HG03439 (cell line): ENCODE data around the gene ZNF519.

ENCODE experiments used
- ATAC-seq: cut with Tn5 transposase; IDR thresholded peaks from one replicate; pipeline ENCODE4 v1.9.1; 2021; ENCODE audit warnings: mild to moderate bottlenecking, moderate library complexity; ENCODE audit not compliant: unreplicated experiment

Gene ZNF519

GRCh38 chr18:14100503-14101286 is 31.5 kb downstream of the ZNF519 start:
- ATAC-seq: no peak

DNA sequence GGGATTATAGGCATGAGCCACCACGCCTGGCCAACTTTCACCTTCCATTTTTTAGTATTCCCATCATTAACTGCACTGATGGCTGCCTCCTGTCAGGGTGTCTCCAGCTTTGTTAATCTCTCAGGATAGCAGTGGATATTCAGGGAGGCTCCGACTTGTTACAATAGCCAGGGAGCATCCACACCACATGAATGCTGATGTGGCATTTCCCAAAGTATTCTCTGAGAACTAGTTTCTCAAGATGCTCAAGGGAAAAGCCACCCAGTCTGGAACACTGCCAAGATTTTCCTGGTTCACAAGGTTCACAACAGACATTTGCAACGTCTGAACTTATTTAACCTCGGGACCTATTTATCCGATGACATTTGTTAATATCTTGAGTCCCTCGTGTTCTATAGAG is 33.8 kb downstream of the ZNF519 start:
- no peak for ATAC-seq

DNA sequence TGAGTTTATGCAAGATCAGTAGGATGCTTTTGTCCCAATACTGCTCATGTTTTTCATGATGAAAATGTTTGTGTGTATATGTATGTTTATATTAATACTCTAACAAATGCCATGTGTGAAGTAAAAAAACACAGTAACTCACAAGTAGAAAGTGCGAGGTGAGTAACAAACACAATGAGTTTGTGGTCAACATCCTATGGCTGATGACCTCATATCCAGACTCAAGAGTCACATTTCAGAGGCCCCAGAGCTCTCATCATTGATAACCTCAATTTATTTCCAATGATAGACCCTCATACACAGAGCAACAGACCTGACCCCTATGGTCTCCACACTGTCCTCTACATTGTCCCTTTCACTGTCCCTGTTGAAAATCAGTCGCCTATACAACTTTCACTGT is 34.5 kb downstream of the ZNF519 start:
- ATAC-seq: no peak

GRCh38 chr18:14093307-14093915 is 38.8 kb downstream of the ZNF519 start:
- ATAC-seq: no peak

DNA sequence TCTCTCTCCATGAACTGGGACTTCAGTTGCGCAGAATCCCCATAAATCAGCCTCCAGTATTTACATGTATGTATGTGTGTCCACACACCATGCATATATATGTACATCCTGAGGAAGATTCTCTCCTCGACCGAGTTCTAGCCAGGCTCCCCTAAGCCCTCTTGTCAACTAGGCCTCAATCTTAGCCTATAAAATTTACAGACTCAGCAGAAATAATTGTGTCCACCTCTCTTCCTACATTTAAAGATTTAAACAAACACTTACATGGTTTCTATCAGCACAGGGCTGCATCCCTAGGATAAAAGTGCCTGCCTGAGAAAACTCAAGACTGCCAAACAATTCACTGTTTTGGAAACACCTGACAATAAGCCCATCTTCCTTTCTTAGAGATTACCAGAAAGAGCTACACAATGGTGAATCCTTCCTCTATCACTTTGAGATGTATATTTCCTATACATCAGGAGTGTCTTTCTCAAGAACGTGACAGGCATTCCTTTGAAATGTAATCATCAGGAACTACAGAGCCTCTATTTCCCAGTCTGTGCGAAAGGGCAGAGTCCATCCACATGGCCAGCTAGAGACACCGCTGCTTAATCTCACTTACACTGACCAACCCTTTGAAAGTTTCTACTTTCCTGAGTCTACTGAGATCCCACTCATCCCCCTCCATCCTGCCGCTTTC is 39.5 kb downstream of the ZNF519 start:
- no peak for ATAC-seq

DNA sequence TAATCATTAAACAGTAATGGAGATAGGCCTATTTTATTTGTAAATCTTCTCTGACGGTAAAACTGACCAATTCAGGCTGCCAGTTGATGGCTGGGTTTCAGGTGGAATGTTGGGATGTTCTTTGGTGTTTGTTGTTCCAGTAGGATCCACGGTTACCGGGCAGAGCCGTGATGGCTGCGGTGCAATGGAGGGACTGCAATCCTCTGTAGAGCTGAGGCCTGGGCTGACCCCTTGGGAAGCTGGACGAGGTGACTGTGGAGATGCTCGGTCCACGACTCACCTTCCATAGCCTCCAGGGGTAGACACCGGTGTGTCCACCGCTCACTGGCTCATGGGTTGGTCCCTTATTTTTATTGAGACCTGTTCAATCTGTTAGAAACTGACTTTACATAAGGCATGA is 42.5 kb downstream of the ZNF519 start:
- no peak for ATAC-seq

- no peak for ATAC-seq
These were observed 43.0 kb downstream of the ZNF519 start for GRCh38 chr18:14089191-14089590.

DNA sequence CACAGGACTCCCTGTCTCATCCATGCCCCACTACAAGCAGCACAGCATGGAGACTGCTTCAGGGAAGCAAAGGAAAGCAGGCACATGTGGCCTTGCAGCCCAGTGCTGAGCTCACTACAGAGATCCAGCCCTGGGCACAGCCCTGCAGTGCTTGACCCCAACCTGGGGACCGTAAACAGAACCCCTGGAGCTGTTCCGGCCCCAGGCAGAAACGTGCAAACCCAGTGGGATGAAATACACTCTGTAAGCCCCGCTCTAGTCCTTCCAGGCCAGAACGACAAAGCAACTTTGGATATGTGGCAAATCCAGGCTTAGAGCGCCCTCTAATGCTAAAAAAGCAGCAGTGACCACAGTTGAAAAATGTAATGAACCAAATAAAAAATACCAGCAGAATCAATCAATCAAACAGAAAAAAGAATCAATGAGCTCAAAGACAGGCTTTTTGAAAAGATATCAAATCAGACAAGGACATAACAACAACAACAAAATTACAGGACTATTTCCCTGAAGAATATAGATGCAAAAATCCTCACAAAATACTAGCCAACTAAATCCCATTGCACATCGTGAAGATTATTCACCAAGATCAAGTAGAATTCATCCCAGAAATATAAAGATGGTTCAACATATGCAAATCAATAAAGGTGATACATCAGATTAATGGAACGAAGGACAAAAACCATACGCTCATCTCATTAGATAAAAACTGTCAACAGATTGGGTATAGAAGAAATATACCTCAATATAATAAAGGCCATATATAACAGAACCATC is 45.6 kb downstream of the ZNF519 start:
- no peak for ATAC-seq

DNA sequence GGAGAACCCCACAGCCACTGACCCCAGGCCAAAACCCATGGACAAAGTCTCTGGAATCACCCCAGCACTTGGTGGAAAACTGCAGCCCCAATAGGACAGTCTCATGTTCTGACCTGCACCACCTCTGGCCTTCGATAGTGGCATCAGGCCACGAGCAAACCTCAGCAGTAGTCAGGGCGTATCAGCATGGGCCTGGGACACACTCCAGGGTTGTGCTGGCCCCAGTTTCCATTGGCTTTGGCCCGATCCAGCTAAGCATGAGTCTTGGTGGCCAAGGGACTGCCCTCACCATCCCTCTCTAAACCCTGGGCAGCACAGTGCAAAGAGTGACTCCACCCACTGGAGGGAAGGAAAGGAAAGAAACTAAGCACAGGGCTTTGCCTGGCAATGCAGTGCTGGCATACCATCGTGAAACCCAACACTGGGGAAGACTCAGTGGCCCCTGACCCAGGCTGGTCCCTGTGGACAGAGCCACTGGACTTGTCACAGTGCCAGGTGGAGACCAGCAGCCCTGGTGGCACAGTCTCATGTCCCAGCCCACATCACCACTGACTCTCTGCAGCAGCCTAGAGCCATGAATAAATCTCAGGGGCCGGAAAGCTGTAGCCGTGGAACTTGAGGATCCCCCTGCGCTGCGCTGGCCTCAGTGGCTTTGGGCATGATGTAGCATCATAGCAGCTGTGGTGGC is 46.3 kb downstream of the ZNF519 start:
- no peak for ATAC-seq

GRCh38 chr18:14075196-14075595 is 57.0 kb downstream of the ZNF519 start:
- no peak for ATAC-seq

- no peak for ATAC-seq
These were observed 58.0 kb downstream of the ZNF519 start for GRCh38 chr18:14074187-14074586.

- no peak for ATAC-seq
These were observed 78.6 kb downstream of the ZNF519 start for GRCh38 chr18:14053661-14054060.
